HG03575 (cell line): ENCODE data around the gene UMODL1.

ENCODE experiments used
- ATAC-seq: cut with Tn5 transposase; IDR thresholded peaks from one replicate; pipeline ENCODE4 v1.9.1; 2021; ENCODE audit not compliant: unreplicated experiment, insufficient number of reproducible peaks, low FRiP score; ENCODE audit errors: extremely low read depth

The UMODL1 gene

GRCh38 chr21:42071146-42071737 lies at the start of gene UMODL1:
Gene UMODL1, plus strand, starts transcription at chr21:42071317. Its CDS starts 0 bp downstream, at chr21:42071317.
- no peak for ATAC-seq

DNA sequence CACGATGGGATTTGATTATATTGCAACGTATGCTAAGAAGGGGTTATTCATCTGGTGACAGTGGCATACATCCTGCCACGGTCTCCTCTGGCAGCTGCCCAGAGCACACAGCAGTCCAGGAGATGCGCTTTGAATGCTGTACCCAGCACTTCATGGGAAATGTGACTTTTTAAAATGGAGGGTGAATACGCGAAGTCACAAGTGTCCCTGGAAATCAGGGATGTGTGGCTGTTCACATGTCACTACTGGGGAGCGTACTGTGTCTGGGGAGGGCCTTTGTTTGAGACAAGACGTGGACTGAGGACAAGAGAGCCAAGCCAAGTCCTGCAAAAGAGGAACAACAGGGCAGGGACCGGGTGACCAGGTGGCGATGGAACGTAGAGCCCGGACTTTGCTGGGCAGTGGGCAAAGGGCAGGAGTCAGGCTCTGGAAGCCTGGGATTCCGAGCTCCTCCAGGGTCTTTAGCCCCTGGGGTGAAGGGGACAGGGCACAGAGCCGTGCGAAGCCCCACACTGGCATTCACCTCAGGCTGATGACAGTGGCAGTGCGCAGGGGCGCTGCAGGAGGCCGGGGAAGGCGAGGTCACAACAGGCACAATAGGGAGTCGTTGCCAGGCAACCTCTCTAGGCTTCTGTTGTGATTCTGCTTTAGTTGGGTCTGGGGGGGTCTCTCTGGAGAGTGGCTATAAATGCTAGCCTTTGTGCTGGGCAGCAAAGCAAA lies 49.6 kb upstream of the UMODL1 start:
- no peak for ATAC-seq

GRCh38 chr21:42022091-42022430 lies 49.1 kb upstream of the UMODL1 start:
- ATAC-seq: no peak

GRCh38 chr21:42022906-42023305 lies 48.2 kb upstream of the UMODL1 start:
- no peak for ATAC-seq

- no peak for ATAC-seq
Measured at GRCh38 chr21:42025376-42026081, 45.6 kb upstream of the UMODL1 start.

DNA sequence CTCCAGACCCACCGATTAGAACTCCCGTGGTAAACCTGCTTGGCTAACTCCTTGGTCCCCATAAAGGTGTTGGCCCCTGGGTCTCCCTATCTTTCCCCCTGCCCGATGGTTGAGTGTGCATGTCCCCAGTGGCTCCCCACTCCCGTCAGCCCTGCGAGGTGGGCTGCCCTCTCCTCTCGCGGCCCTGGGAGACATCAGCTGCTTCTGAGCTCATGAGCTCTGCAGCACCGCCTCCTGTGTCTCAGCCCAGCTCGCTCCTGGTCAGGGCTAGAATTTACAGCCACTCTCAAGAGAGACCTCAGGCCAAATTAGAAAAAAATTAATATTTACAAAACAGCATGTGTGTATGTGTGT lies 45.1 kb upstream of the UMODL1 start:
- no peak for ATAC-seq

GRCh38 chr21:42027085-42027821 lies 43.9 kb upstream of the UMODL1 start:
- no peak for ATAC-seq

GRCh38 chr21:42027822-42028765 lies 43.0 kb upstream of the UMODL1 start:
- no peak for ATAC-seq

- no peak for ATAC-seq
Measured at GRCh38 chr21:42028766-42029425, 42.2 kb upstream of the UMODL1 start.

DNA sequence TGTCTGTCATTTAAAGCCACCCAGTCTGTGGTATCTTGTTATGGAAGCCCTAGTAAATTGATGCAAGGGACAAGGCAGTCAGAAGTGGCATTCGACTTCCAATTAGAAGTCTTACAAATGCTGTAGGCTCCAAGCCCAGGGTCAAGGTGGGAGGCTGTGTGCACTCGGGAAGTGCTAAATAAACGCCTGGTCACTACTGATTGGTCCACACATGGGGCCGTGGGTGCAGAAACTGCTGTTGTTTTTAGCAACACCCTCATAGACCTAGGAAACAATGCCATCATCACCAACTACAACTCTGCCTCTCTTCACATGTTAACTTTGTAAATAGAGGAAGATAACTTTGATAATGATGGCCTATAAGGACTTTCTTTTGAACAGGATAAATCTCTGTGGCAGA lies 40.8 kb upstream of the UMODL1 start:
- no peak for ATAC-seq

- no peak for ATAC-seq
Measured at GRCh38 chr21:42031241-42031640, 39.9 kb upstream of the UMODL1 start.

- no peak for ATAC-seq
Measured at GRCh38 chr21:42031816-42032215, 39.3 kb upstream of the UMODL1 start.

DNA sequence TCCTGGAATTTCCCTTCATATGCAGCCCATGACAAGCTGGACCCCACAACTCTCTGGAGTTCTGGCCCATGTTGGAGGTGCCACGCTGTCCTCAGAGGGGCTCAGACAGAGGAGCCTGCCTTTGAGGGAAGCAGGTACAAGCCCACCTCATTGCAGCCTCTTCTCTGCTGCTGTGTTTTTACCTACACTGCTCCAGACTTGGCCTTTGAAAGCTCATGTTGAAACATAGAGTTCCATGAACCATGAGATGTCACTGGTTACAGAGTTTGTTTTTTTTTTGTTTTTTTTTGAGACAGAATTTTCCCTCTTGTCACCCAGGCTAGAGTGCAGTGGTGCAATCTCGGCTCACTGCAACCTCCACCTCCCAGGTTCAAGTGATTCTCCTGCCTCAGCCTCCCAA lies 38.9 kb upstream of the UMODL1 start:
- no peak for ATAC-seq

GRCh38 chr21:42032968-42033367 lies 38.1 kb upstream of the UMODL1 start:
- ATAC-seq: no peak

GRCh38 chr21:42036313-42036712 lies 34.8 kb upstream of the UMODL1 start:
- no peak for ATAC-seq

GRCh38 chr21:42037516-42037915 lies 33.6 kb upstream of the UMODL1 start:
- no peak for ATAC-seq

DNA sequence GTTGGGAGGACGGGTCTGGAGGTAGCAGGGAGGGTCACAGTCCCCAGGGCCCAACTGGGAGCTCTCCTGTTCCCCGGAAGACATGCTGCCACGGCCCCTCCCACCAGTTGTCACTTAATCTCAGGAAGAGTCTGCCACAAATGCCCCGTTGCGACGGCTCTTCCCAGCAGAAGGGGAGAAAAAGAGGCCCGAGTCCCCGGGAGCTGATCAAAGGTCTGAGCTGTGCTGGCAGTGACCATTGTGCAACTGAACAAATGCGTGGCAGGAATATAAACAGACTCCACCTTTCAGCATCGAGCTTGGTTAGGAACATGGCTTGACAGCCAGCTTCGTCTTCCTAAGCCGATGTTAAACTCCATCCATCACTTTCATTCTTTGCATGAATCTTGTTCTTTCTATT lies 33.2 kb upstream of the UMODL1 start:
- ATAC-seq: no peak

- no peak for ATAC-seq
Measured at GRCh38 chr21:42038393-42038792, 32.7 kb upstream of the UMODL1 start.
